H1 (cell line): ENCODE measurements around the gene OPN5. TPM values are rescaled to one million over a fixed set of nuclear protein-coding genes. Genes with fewer than 3 reads are reported as not detected.

ENCODE experiments used
- CTCF ChIA-PET: fragments of 300-600 bp; sonication (Branson Sonifier 250); formaldehyde crosslinking; loops from one replicate; lab custom pipeline; 2021; ENCODE audit not compliant: partially characterized antibody; lab: Charles Lee
- POLR2A ChIA-PET: fragments of 300-600 bp; sonication (Branson Sonifier 250); formaldehyde crosslinking; loops from one replicate; lab custom pipeline; 2021; ENCODE audit warnings: inconsistent platforms; ENCODE audit not compliant: partially characterized antibody; lab: Charles Lee
- DNase-seq, 2 experiments: peaks; one replicate each; pipeline versions ENCODE4 v3.0.0 to v3.0.0-alpha.2; 2010 to 2022; ENCODE audit warnings: low spot score in 2 of 2, low read depth in 1 of 2, mixed read lengths in 1 of 2
- FAIRE-seq: peaks from 2 replicates; lab custom pipeline; 2011; peaks lifted over from hg19 to GRCh38; lab: Jason Lieb, UNC
- H2AFZ ChIP-seq: 2 replicates; pipeline ENCODE4 v1.8.1; 2012; ENCODE audit warnings: low read length, inconsistent platforms
- H2AK5ac ChIP-seq: 2 replicates; pipeline ENCODE4 v1.6.1; 2013; ENCODE audit warnings: low read depth, low read length
- H2BK120ac ChIP-seq: replicated peaks from 2 replicates; pipeline ENCODE3; 2013; ENCODE audit warnings: low read depth, low read length, inconsistent platforms
- H2BK12ac ChIP-seq: 2 replicates; pipeline ENCODE4 v1.6.1; 2013; ENCODE audit warnings: low read depth, low read length
- H2BK15ac ChIP-seq: 2 replicates; pipeline ENCODE4 v1.6.1; 2013; ENCODE audit warnings: low read length
- H2BK20ac ChIP-seq: 2 replicates; pipeline ENCODE4 v1.6.1; 2013; ENCODE audit warnings: low read length
- H2BK5ac ChIP-seq: 2 replicates; pipeline ENCODE4 v1.6.1; 2013; ENCODE audit warnings: low read depth, low read length
- H3K14ac ChIP-seq: 2 replicates; pipeline ENCODE4 v1.6.1; 2013; ENCODE audit warnings: inconsistent platforms; ENCODE audit not compliant: insufficient read length
- H3K18ac ChIP-seq: 2 replicates; pipeline ENCODE4 v1.6.1; 2013; ENCODE audit warnings: low read length; ENCODE audit errors: extremely low read depth
- H3K23ac ChIP-seq: 2 replicates; pipeline ENCODE4 v1.6.1; 2013; ENCODE audit warnings: inconsistent platforms; ENCODE audit not compliant: insufficient read length
- H3K23me2 ChIP-seq: 2 replicates; pipeline ENCODE4 v1.6.1; 2013; ENCODE audit warnings: low read depth, low read length
- H3K27ac ChIP-seq: 2 replicates; pipeline ENCODE4 v1.6.1; 2011; ENCODE audit warnings: low read depth, low read length, inconsistent platforms
- H3K27me3 ChIP-seq, 4 experiments: replicated peaks in 1 of 4; 1 replicate in 1 of 4; 2 replicates in 3 of 4; pipeline versions ENCODE4 v1.6.1 to v1.8.1; 2011 to 2013; ENCODE audit warnings: low read length in 3 of 4, mild to moderate bottlenecking in 3 of 4, inconsistent platforms in 2 of 4, mixed read lengths in 2 of 4, moderate library complexity in 1 of 4; ENCODE audit not compliant: control insufficient read depth in 3 of 4, insufficient read depth in 3 of 4; ENCODE audit errors: extremely low read depth in 1 of 4
- H3K36me3 ChIP-seq, 4 experiments: 2 replicates each; pipeline versions ENCODE4 v1.6.1 to v1.8.1; 2011 to 2013; ENCODE audit warnings: mild to moderate bottlenecking in 4 of 4, low read length in 3 of 4, moderate library complexity in 2 of 4, control low read depth in 1 of 4, inconsistent platforms in 1 of 4; ENCODE audit not compliant: insufficient read depth in 4 of 4, control insufficient read depth in 2 of 4
- H3K4ac ChIP-seq: replicated peaks from 2 replicates; pipeline ENCODE3; 2013; ENCODE audit warnings: low read length, low read depth, mixed read lengths, inconsistent platforms; ENCODE audit not compliant: insufficient read length
- H3K4me1 ChIP-seq, 4 experiments: replicated peaks in 1 of 4; 1 replicate in 1 of 4; 2 replicates in 3 of 4; pipeline versions ENCODE4 v1.6.1 to v1.8.1; 2011 to 2013; ENCODE audit warnings: low read length in 3 of 4, inconsistent platforms in 2 of 4, mixed read lengths in 1 of 4; ENCODE audit not compliant: insufficient read depth in 4 of 4, control insufficient read depth in 3 of 4
- H3K4me2 ChIP-seq, 2 experiments: 2 replicates each; pipeline versions ENCODE4 v1.6.1 to v1.8.1; 2011 to 2013; ENCODE audit warnings: low read depth in 2 of 2, low read length in 2 of 2, control low read depth in 1 of 2, inconsistent platforms in 1 of 2, mild to moderate bottlenecking in 1 of 2; ENCODE audit not compliant: insufficient read depth in 1 of 2
- H3K4me3 ChIP-seq, 4 experiments: fragments of 200-600, 300-600 bp in 1 of 4; sonication (generic), shearing (Covaris generic), sonication (Bioruptor Twin) in 1 of 4; 2 replicates each; pipeline versions ENCODE4 v1.5.1 to v1.8.1; 2011 to 2016; ENCODE audit warnings: low read length in 4 of 4, low read depth in 3 of 4, control low read depth in 2 of 4, inconsistent platforms in 2 of 4, mild to moderate bottlenecking in 2 of 4, mixed read lengths in 1 of 4, moderate library complexity in 1 of 4; ENCODE audit not compliant: insufficient read depth in 2 of 4; ENCODE audit errors: extremely low read depth in 1 of 4
- H3K56ac ChIP-seq: replicated peaks from 2 replicates; pipeline ENCODE3; 2013; ENCODE audit warnings: low read depth, mild to moderate bottlenecking, mixed read lengths, low read length, inconsistent platforms; ENCODE audit not compliant: insufficient read length
- H3K79me1 ChIP-seq: 2 replicates; pipeline ENCODE4 v1.6.1; 2013; ENCODE audit warnings: low read depth, low read length, control low read depth
- H3K79me2 ChIP-seq, 2 experiments: 2 replicates each; pipeline versions ENCODE4 v1.6.1 to v1.8.1; 2012 to 2013; ENCODE audit warnings: low read length in 2 of 2, mild to moderate bottlenecking in 2 of 2, inconsistent platforms in 1 of 2; ENCODE audit not compliant: insufficient read depth in 2 of 2, control insufficient read depth in 1 of 2
- H3K9ac ChIP-seq, 4 experiments: replicated peaks in 1 of 4; 1 replicate in 1 of 4; 2 replicates in 3 of 4; pipeline versions ENCODE4 v1.6.1 to v1.8.1; 2011 to 2013; ENCODE audit warnings: low read depth in 3 of 4, low read length in 3 of 4, control low read depth in 2 of 4, mild to moderate bottlenecking in 2 of 4, moderate library complexity in 2 of 4, inconsistent platforms in 1 of 4; ENCODE audit errors: extremely low read depth in 1 of 4
- H3K9me3 ChIP-seq, 2 experiments: 2 replicates each; pipeline versions ENCODE4 v1.6.1 to v1.8.1; 2012 to 2013; ENCODE audit warnings: mild to moderate bottlenecking in 2 of 2, moderate library complexity in 2 of 2, control low read depth in 1 of 2, inconsistent platforms in 1 of 2, low read depth in 1 of 2, low read length in 1 of 2, mixed read lengths in 1 of 2; ENCODE audit not compliant: insufficient read depth in 2 of 2
- H4K20me1 ChIP-seq, 2 experiments: replicated peaks in 1 of 2; 2 replicates each; pipeline versions ENCODE3 to v1.8.1; 2011 to 2013; ENCODE audit warnings: inconsistent platforms in 2 of 2, low read length in 2 of 2, mild to moderate bottlenecking in 1 of 2; ENCODE audit not compliant: insufficient read depth in 2 of 2, control insufficient read depth in 1 of 2
- H4K5ac ChIP-seq: 2 replicates; pipeline ENCODE4 v1.6.1; 2013; ENCODE audit warnings: low read length, low read depth, mixed read lengths, inconsistent platforms; ENCODE audit not compliant: insufficient read length
- H4K8ac ChIP-seq: 2 replicates; pipeline ENCODE4 v1.8.0; 2013; ENCODE audit warnings: mild to moderate bottlenecking, moderate library complexity, low read length, inconsistent platforms; ENCODE audit not compliant: insufficient read depth; ENCODE audit errors: extremely low read depth
- H4K91ac ChIP-seq: replicated peaks from 2 replicates; pipeline ENCODE3; 2013; ENCODE audit warnings: low read length, mixed read lengths, inconsistent platforms; ENCODE audit not compliant: insufficient read length
- ATF2 ChIP-seq: IDR thresholded peaks from 2 replicates; pipeline ENCODE4 v1.6.1; 2012; ENCODE audit warnings: low read length, inconsistent platforms
- BACH1 ChIP-seq: IDR thresholded peaks from 2 replicates; pipeline ENCODE4 v1.6.1; 2012; ENCODE audit warnings: low read length, improper control_type of control experiment
- EP300 ChIP-seq, 2 experiments: IDR thresholded peaks; 1 replicate in 1 of 2; 2 replicates in 1 of 2; pipeline ENCODE4 v1.6.1; 2011 to 2012; ENCODE audit warnings: low read depth in 2 of 2, low read length in 2 of 2, mild to moderate bottlenecking in 2 of 2, borderline replicate concordance in 1 of 2, inconsistent platforms in 1 of 2, moderate library complexity in 1 of 2
- EZH2 ChIP-seq: fragments of 200-600 bp; sonication (generic); IDR thresholded peaks from 2 replicates; pipeline ENCODE4 v1.7.1; 2012; ENCODE audit warnings: low read depth, mild to moderate bottlenecking, moderate library complexity, low read length, inconsistent platforms; ENCODE audit not compliant: severe bottlenecking
- JUND ChIP-seq: IDR thresholded peaks from 2 replicates; pipeline ENCODE4 v1.6.1; 2011; ENCODE audit warnings: mild to moderate bottlenecking, improper control_type of control experiment, low read length
- POLR2A ChIP-seq, 2 experiments: IDR thresholded peaks; 1 replicate in 1 of 2; 2 replicates in 1 of 2; pipeline ENCODE4 v1.6.1; 2011; ENCODE audit warnings: low read depth in 2 of 2, low read length in 2 of 2, mild to moderate bottlenecking in 2 of 2; ENCODE audit errors: control extremely low read depth in 1 of 2
- RBBP5 ChIP-seq: IDR thresholded peaks from 2 replicates; pipeline ENCODE4 v1.7.1; 2012; ENCODE audit warnings: low read depth, mild to moderate bottlenecking, inconsistent platforms, low read length, moderate library complexity, borderline replicate concordance
- SIRT6 ChIP-seq: IDR thresholded peaks from one replicate; pipeline ENCODE4 v1.7.1; 2012; ENCODE audit warnings: low read length, inconsistent platforms
- SP1 ChIP-seq: IDR thresholded peaks from 2 replicates; pipeline ENCODE4 v1.6.1; 2011; ENCODE audit warnings: low read depth, low read length
- SRF ChIP-seq: IDR thresholded peaks from 2 replicates; pipeline ENCODE4 v1.6.1; 2011; ENCODE audit warnings: mild to moderate bottlenecking, low read depth, low read length, moderate library complexity
- TAF1 ChIP-seq: IDR thresholded peaks from 2 replicates; pipeline ENCODE4 v1.6.1; 2011; ENCODE audit warnings: mild to moderate bottlenecking, low read depth, low read length
- WGBS, 2 experiments: shearing (Covaris generic) in 1 of 2; methylation state at CpG; one replicate each; pipeline versions ENCODE4 v1.1.6 to v1.1.7; 2013 to 2015; ENCODE audit warnings: low lambda C conversion rate in 2 of 2, mixed read lengths in 2 of 2, inconsistent platforms in 1 of 2, low coverage in 1 of 2, missing lambda C conversion rate in 1 of 2; ENCODE audit not compliant: insufficient replicate concordance in 2 of 2, insufficient coverage in 1 of 2, insufficient read length in 1 of 2; ENCODE audit errors: extremely low coverage in 1 of 2, missing lambda C conversion rate in 1 of 2; 5-methylcytosine and 5-hydroxymethylcytosine counted together
- polyA plus RNA-seq, 7 experiments: library from polyadenylated mRNA; depleted of rRNA in 3 of 7; stranded (reverse) in 5 of 7; unstranded in 2 of 7; fragments of >200 nt in 5 of 7; fragments of 200-250 nt in 2 of 7; gene quantifications; 1 replicate in 5 of 7; 2 replicates in 1 of 7; 4 replicates in 1 of 7; pipeline versions ENCODE4 v1.2.1 to v1.2.3, GENCODE V29; 2011 to 2013; ENCODE audit warnings: missing spikeins in 2 of 7, mixed read lengths in 2 of 7
- total RNA-seq: library from RNA; stranded (reverse); fragmentation: NEBNext Ultra II Directional; extraction: Animal tissue kit (Norgen Biotek cat#: 25700); gene quantifications from 2 replicates; pipeline ENCODE4 v1.2.1, GENCODE V29; 2021
- TF ChIP-seq, protein P1 (sequence below): IDR thresholded peaks from 2 replicates; pipeline ENCODE4 v1.6.1; 2011; ENCODE audit warnings: low read length, improper control_type of control experiment

The OPN5 gene
- total and polyA plus RNA-seq, 2 of the 8 experiments (the other 6 are each of a cell fraction or from before 2014, with no cell fraction given), result not detected

- Histone ChIP-seq H3K36me3 (no peaks in the 10 kb centered on the region), H4K8ac (no peak overlapping the region), H2BK120ac (no peak overlapping the region), H4K20me1 (peaks cover 0 to 2% of the 10 kb centered on the region in 2 experiments), H2AFZ (no peak overlapping the region), H3K56ac (no peak overlapping the region), H3K9me3 (no peaks in the 10 kb centered on the region), H3K4me3 (no peak overlapping the region), H3K4me2 (no peak overlapping the region), H3K4ac (no peak overlapping the region), H2BK15ac (no peak overlapping the region), H3K9ac (no peak overlapping the region), H3K14ac (no peak overlapping the region), H3K23ac (no peak overlapping the region), H2BK12ac (no peak overlapping the region), H2AK5ac (no peak overlapping the region), H3K27me3 (peaks cover 5 to 33% (median 28%) of the 10 kb centered on the region in 4 experiments; a peak in 6 of 7 replicates), H2BK5ac (no peak overlapping the region), H3K27ac (no peak overlapping the region), H3K23me2 (no peaks in the 10 kb centered on the region), H3K18ac (no peak overlapping the region), H4K91ac (no peak overlapping the region), H3K4me1 (peaks cover 0 to 7% (median 4%) of the 10 kb centered on the region in 4 experiments; a peak in 4 of 7 replicates), H4K5ac (no peak overlapping the region), H2BK20ac (no peak overlapping the region), H3K79me2 (no peaks in the 10 kb centered on the region), H3K79me1 (no peaks in the 10 kb centered on the region)
- DNase-seq (no peak), FAIRE-seq (no peak)
- POLR2A ChIA-PET, result no interaction called here
- WGBS, 2 experiments, result 83% methylated on average over 4 of the region's 4 CpGs; no CpG with 5 or more reads in 1 of the 2 experiments
- CTCF ChIA-PET, result interaction anchor here (1.2 to 2.2 kb wide), 3 partner anchors 8 to 19 kb away, joined by 4 to 9 read pairs (median 6); no protein-coding TSS in a partner anchor
- no peak for TF ChIP-seq SRF
- no peak for TF ChIP-seq JUND
- no peak for TF ChIP-seq EZH2
- TF ChIP-seq SIRT6, result no peak
- no peak for TF ChIP-seq EP300 (IDR thresholded peaks at IDR 0.05; ENCODE audit: borderline replicate concordance in 1 of 2, low read depth in 2 of 2, low read length in 2 of 2)
- TF ChIP-seq TAF1, result no peak
- no peak for TF ChIP-seq RBBP5
- TF ChIP-seq POLR2A (IDR thresholded peaks at IDR 0.05; ENCODE audit: control extremely low read depth in 1 of 2, low read depth in 2 of 2, low read length in 2 of 2), result no peak
- TF ChIP-seq ATF2, result no peak
- TF ChIP-seq BACH1, result no peak
- TF ChIP-seq, protein P1, sequence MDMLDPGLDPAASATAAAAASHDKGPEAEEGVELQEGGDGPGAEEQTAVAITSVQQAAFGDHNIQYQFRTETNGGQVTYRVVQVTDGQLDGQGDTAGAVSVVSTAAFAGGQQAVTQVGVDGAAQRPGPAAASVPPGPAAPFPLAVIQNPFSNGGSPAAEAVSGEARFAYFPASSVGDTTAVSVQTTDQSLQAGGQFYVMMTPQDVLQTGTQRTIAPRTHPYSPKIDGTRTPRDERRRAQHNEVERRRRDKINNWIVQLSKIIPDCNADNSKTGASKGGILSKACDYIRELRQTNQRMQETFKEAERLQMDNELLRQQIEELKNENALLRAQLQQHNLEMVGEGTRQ, result no peak
- no peak for TF ChIP-seq SP1
Measured at GRCh38 chr6:47792216-47792733, 10.4 kb downstream of the OPN5 start.
